SK-N-SH (cell line): Measurements from ENCODE around the gene LRRFIP2. TPM values are rescaled to one million over a fixed set of nuclear protein-coding genes. Genes with fewer than 3 reads are reported as not detected.

Experiments
- CTCF ChIA-PET: fragments of 300-600, 350-600 bp; formaldehyde crosslinking; extraction: SDS; loops from one replicate; lab custom pipeline; 2021; lab: Yijun Ruan, JAX
- POLR2A ChIA-PET: fragments of 350-600 bp; sonication (Branson Sonifier 250); formaldehyde crosslinking; extraction: SDS; loops from one replicate; lab custom pipeline; 2020; ENCODE audit warnings: antibody characterized with exemption, inconsistent platforms; lab: Yijun Ruan, JAX
- DNase-seq: peaks from one replicate; pipeline ENCODE4 v3.0.0; 2012
- H2AFZ ChIP-seq: fragments of 200-600 bp; sonication (generic); 2 replicates; pipeline ENCODE4 v1.8.1; 2016; ENCODE audit warnings: antibody characterized with exemption, mild to moderate bottlenecking, low read depth
- H3F3A ChIP-seq: fragments of 200-600 bp; sonication (generic); replicated peaks from 2 replicates; pipeline ENCODE3; 2016; ENCODE audit warnings: antibody characterized with exemption, mild to moderate bottlenecking; ENCODE audit not compliant: insufficient read depth
- H3K27ac ChIP-seq, 2 experiments: fragments of 200-500 bp in 1 of 2; fragments of 200-600 bp in 1 of 2; sonication (Bioruptor generic) in 1 of 2; sonication (generic), shearing (Covaris generic) in 1 of 2; 2 replicates each; pipeline versions ENCODE4 v1.5.1 to v1.6.1; 2014 to 2016; ENCODE audit warnings: low read depth in 2 of 2, inconsistent platforms in 1 of 2, low read length in 1 of 2, mild to moderate bottlenecking in 1 of 2, mixed read lengths in 1 of 2
- H3K27me3 ChIP-seq: fragments of 200-600 bp; sonication (generic), shearing (Covaris generic); 2 replicates; pipeline ENCODE4 v1.6.1; 2016; ENCODE audit warnings: mixed run types; ENCODE audit not compliant: insufficient read depth
- H3K36me3 ChIP-seq, 2 experiments: fragments of 200-500 bp in 1 of 2; fragments of 200-600 bp in 1 of 2; sonication (Bioruptor generic) in 1 of 2; sonication (generic) in 1 of 2; replicated peaks in 1 of 2; 2 replicates each; pipeline versions ENCODE3 to v1.5.1; 2014 to 2016; ENCODE audit warnings: low read length in 1 of 2, mild to moderate bottlenecking in 1 of 2; ENCODE audit not compliant: insufficient read depth in 2 of 2, control insufficient read depth in 1 of 2
- H3K4me1 ChIP-seq, 2 experiments: fragments of 200-500 bp in 1 of 2; fragments of 200-600 bp in 1 of 2; sonication (Bioruptor generic) in 1 of 2; sonication (generic), shearing (Covaris generic) in 1 of 2; 2 replicates each; pipeline versions ENCODE4 v1.5.1 to v1.6.1; 2014 to 2016; ENCODE audit warnings: low read depth in 1 of 2, low read length in 1 of 2, mixed run types in 1 of 2; ENCODE audit not compliant: insufficient read depth in 2 of 2, control insufficient read depth in 1 of 2
- H3K4me2 ChIP-seq: fragments of 200-600 bp; sonication (generic), shearing (Covaris generic); 2 replicates; pipeline ENCODE4 v1.6.1; 2017; ENCODE audit warnings: mixed run types
- H3K4me3 ChIP-seq, 2 experiments: fragments of 200-500 bp in 1 of 2; fragments of 200-600 bp in 1 of 2; sonication (Bioruptor generic) in 1 of 2; sonication (generic), shearing (Covaris generic) in 1 of 2; 2 replicates each; pipeline versions ENCODE4 v1.5.1 to v1.8.1; 2014 to 2016; ENCODE audit warnings: low read depth in 2 of 2, inconsistent platforms in 1 of 2, low read length in 1 of 2, mild to moderate bottlenecking in 1 of 2, mixed read lengths in 1 of 2, moderate library complexity in 1 of 2
- H3K79me2 ChIP-seq: fragments of 200-600 bp; sonication (generic); 2 replicates; pipeline ENCODE4 v1.8.1; 2017; ENCODE audit warnings: mild to moderate bottlenecking; ENCODE audit not compliant: insufficient read depth
- H3K9ac ChIP-seq: fragments of 200-600 bp; sonication (generic); 2 replicates; pipeline ENCODE4 v1.6.1; 2017; ENCODE audit warnings: mixed run types
- H3K9me2 ChIP-seq: fragments of 200-600 bp; sonication (generic); 2 replicates; pipeline ENCODE4 v1.6.1; 2017; ENCODE audit warnings: mixed run types
- H3K9me3 ChIP-seq: fragments of 200-600 bp; sonication (generic); 2 replicates; pipeline ENCODE4 v1.6.1; 2017; ENCODE audit warnings: mixed run types, mild to moderate bottlenecking, moderate library complexity
- H4K20me1 ChIP-seq: fragments of 200-600 bp; sonication (generic); 2 replicates; pipeline ENCODE4 v1.6.1; 2017; ENCODE audit warnings: mild to moderate bottlenecking, mixed run types; ENCODE audit not compliant: insufficient read depth
- ELF1 ChIP-seq: IDR thresholded peaks from 2 replicates; pipeline ENCODE4 v1.4.0; 2012
- EP300 ChIP-seq, 2 experiments: IDR thresholded peaks; 2 replicates each; pipeline versions ENCODE4 v1.4.0 to v1.6.1; 2012; ENCODE audit warnings: borderline replicate concordance in 1 of 2, low read depth in 1 of 2, low read length in 1 of 2
- EZH2phosphoT487 ChIP-seq: fragments of 200-600 bp; sonication (generic); IDR thresholded peaks from 2 replicates; pipeline ENCODE4 v1.6.1; 2017; ENCODE audit warnings: low read depth, mixed run types, mild to moderate bottlenecking, antibody characterized with exemption, moderate library complexity, borderline replicate concordance
- FOSL2 ChIP-seq: IDR thresholded peaks from 2 replicates; pipeline ENCODE4 v1.4.0; 2012; ENCODE audit warnings: low read depth, mild to moderate bottlenecking, moderate library complexity, borderline replicate concordance
- FOXJ3 ChIP-seq: sonication (generic); formaldehyde crosslinking; IDR thresholded peaks from 2 replicates; pipeline ENCODE4 v1.5.1; 2020; ENCODE audit warnings: mild to moderate bottlenecking, missing genetic modification reagents
- FOXM1 ChIP-seq: IDR thresholded peaks from 2 replicates; pipeline ENCODE4 v1.4.0; 2012; ENCODE audit warnings: low read depth, mild to moderate bottlenecking
- MAX ChIP-seq: IDR thresholded peaks from 2 replicates; pipeline ENCODE4 v1.4.0; 2012; ENCODE audit warnings: low read depth
- MEF2A ChIP-seq: IDR thresholded peaks from 2 replicates; pipeline ENCODE4 v1.4.0; 2012; ENCODE audit warnings: low read depth, borderline replicate concordance
- MXI1 ChIP-seq: IDR thresholded peaks from 2 replicates; pipeline ENCODE4 v1.6.1; 2012; ENCODE audit warnings: mild to moderate bottlenecking, low read depth, low read length, improper control_type of control experiment
- NRF1 ChIP-seq: IDR thresholded peaks from 2 replicates; pipeline ENCODE4 v1.6.1; 2012; ENCODE audit warnings: low read depth, mild to moderate bottlenecking, low read length
- RAD21 ChIP-seq: IDR thresholded peaks from 2 replicates; pipeline ENCODE4 v1.6.1; 2012; ENCODE audit warnings: mild to moderate bottlenecking, low read length
- RCOR1 ChIP-seq: fragments of 150-350 bp; IDR thresholded peaks from 2 replicates; pipeline ENCODE4 v1.6.1; 2017; ENCODE audit warnings: antibody characterized with exemption, low read length
- SIN3A ChIP-seq: IDR thresholded peaks from 2 replicates; pipeline ENCODE4 v1.6.1; 2012; ENCODE audit warnings: low read depth, mild to moderate bottlenecking, low read length, moderate library complexity, borderline replicate concordance
- SMC3 ChIP-seq: IDR thresholded peaks from 2 replicates; pipeline ENCODE4 v1.6.1; 2012; ENCODE audit warnings: low read depth, low read length, improper control_type of control experiment
- TCF12 ChIP-seq: IDR thresholded peaks from 2 replicates; pipeline ENCODE4 v1.4.0; 2012
- TEAD4 ChIP-seq: IDR thresholded peaks from 2 replicates; pipeline ENCODE4 v1.4.0; 2012; ENCODE audit warnings: mild to moderate bottlenecking, borderline replicate concordance; ENCODE audit not compliant: insufficient read depth
- USF1 ChIP-seq: IDR thresholded peaks from 2 replicates; pipeline ENCODE4 v1.4.0; 2012; ENCODE audit warnings: low read depth, borderline replicate concordance
- USF2 ChIP-seq: fragments of 150-350 bp; IDR thresholded peaks from 2 replicates; pipeline ENCODE4 v1.6.1; 2017; ENCODE audit warnings: antibody characterized with exemption, low read length, low read depth, borderline replicate concordance
- YY1 ChIP-seq: IDR thresholded peaks from 2 replicates; pipeline ENCODE4 v1.4.0; 2012; ENCODE audit warnings: low read depth, mild to moderate bottlenecking
- WGBS: methylation state at CpG from one replicate; pipeline ENCODE4 v1.1.6; 2017; ENCODE audit warnings: low lambda C conversion rate; 5-methylcytosine and 5-hydroxymethylcytosine counted together
- polyA plus RNA-seq, 3 experiments: library from polyadenylated mRNA; depleted of rRNA; stranded (reverse); fragments of >200 nt; gene quantifications; 2 replicates each; pipeline ENCODE4 v1.2.3, GENCODE V29; 2012

The LRRFIP2 gene
- polyA plus RNA-seq, 1 of the 3 experiments (the other 2 are of a cell fraction), result 27.2 TPM

- H3K27me3 ChIP-seq, result no peaks in the 10 kb centered on the region
- H3K4me2 ChIP-seq, result no peak overlapping the region
- H2AFZ ChIP-seq, result no peak overlapping the region
- CTCF ChIA-PET, result no interaction called here
- TF ChIP-seq TEAD4, result no peak
- TF ChIP-seq NRF1, result no peak
- TF ChIP-seq SMC3, result no peak
- TF ChIP-seq EP300 (IDR thresholded peaks at IDR 0.05; ENCODE audit: borderline replicate concordance in 1 of 2, low read depth in 1 of 2, low read length in 1 of 2), result no peak
- no peak for TF ChIP-seq RAD21
- TF ChIP-seq TCF12, result no peak
- no peak for TF ChIP-seq FOXM1
- TF ChIP-seq FOXJ3 (CRISPR knock-in tag), result no peak
- no peak for TF ChIP-seq FOSL2
- 91% methylated on average over 2 of the region's 2 CpGs for WGBS
- DNase-seq, result no peak
- H3K9me2 ChIP-seq, result no peaks in the 10 kb centered on the region
- POLR2A ChIA-PET, result no interaction called here
- H3K27ac ChIP-seq, result no peak overlapping the region
- peaks cover 21% of the 10 kb centered on the region for H3K79me2 ChIP-seq
- peaks cover 0 to 4% of the 10 kb centered on the region in 2 experiments; a peak in 1 of 4 replicates for H3K4me1 ChIP-seq
- no peaks in the 10 kb centered on the region for H4K20me1 ChIP-seq
- no peak overlapping the region for H3K4me3 ChIP-seq
- peaks cover 30% of the 10 kb centered on the region for H3F3A ChIP-seq
- no peak overlapping the region for H3K9ac ChIP-seq
- H3K9me3 ChIP-seq, result no peaks in the 10 kb centered on the region
- H3K36me3 ChIP-seq, result peaks cover 0 to 19% of the 10 kb centered on the region in 2 experiments
Measured at GRCh38 chr3:37118163-37118562, 56.2 kb downstream of the LRRFIP2 start.

- H3K27ac ChIP-seq, result no peak overlapping the region
- DNase-seq, result no peak
Measured at GRCh38 chr3:37117548-37117947, 56.8 kb downstream of the LRRFIP2 start.

GRCh38 chr3:37116998-37117397, 57.4 kb downstream of the LRRFIP2 start:
- Histone ChIP-seq H3K27me3 (no peaks in the 10 kb centered on the region), H3F3A (peaks cover 30% of the 10 kb centered on the region), H3K9ac (no peak overlapping the region), H3K4me1 (peaks cover 0 to 4% of the 10 kb centered on the region in 2 experiments; a peak in 1 of 4 replicates), H3K9me3 (no peaks in the 10 kb centered on the region), H3K4me3 (no peak overlapping the region), H3K9me2 (no peaks in the 10 kb centered on the region), H3K4me2 (no peak overlapping the region), H3K27ac (no peak overlapping the region), H3K36me3 (peaks cover 5 to 27% of the 10 kb centered on the region in 2 experiments), H4K20me1 (no peaks in the 10 kb centered on the region), H2AFZ (no peak overlapping the region), H3K79me2 (peaks cover 27% of the 10 kb centered on the region)
- ChIA-PET POLR2A (no interaction called here), CTCF (interaction anchor here (0.6 to 0.7 kb wide), 2 partner anchors 87 to 152 kb away, joined by 3 read pairs; no protein-coding TSS in a partner anchor)
- 98% methylated on average over 1 of the region's 1 CpG for WGBS
- DNase-seq, result no peak
- no peak for TF ChIP-seq YY1
- TF ChIP-seq RCOR1, result no peak
- TF ChIP-seq USF2, result no peak
- TF ChIP-seq TEAD4, result no peak
- TF ChIP-seq FOXM1, result no peak
- TF ChIP-seq SIN3A, result no peak
- no peak for TF ChIP-seq MXI1
- TF ChIP-seq NRF1, result no peak
- TF ChIP-seq RAD21, result no peak
- no peak for TF ChIP-seq ELF1
- no peak for TF ChIP-seq EP300 (IDR thresholded peaks at IDR 0.05; ENCODE audit: borderline replicate concordance in 1 of 2, low read depth in 1 of 2, low read length in 1 of 2)
- TF ChIP-seq USF1, result no peak
- TF ChIP-seq MAX, result no peak

More at GRCh38 chr3:37117548-37117947, 56.8 kb downstream of the LRRFIP2 start:
- no peak overlapping the region for H3K9ac ChIP-seq
- H2AFZ ChIP-seq, result no peak overlapping the region
- H3F3A ChIP-seq, result peaks cover 30% of the 10 kb centered on the region
- ChIA-PET CTCF (no interaction called here), POLR2A (no interaction called here)
- H3K9me2 ChIP-seq, result no peaks in the 10 kb centered on the region
- peaks cover 0 to 4% of the 10 kb centered on the region in 2 experiments; a peak in 1 of 4 replicates for H3K4me1 ChIP-seq
- no peak overlapping the region for H3K4me2 ChIP-seq
- no peaks in the 10 kb centered on the region for H3K27me3 ChIP-seq
- H3K36me3 ChIP-seq, result peaks cover 3 to 25% of the 10 kb centered on the region in 2 experiments
- H4K20me1 ChIP-seq, result no peaks in the 10 kb centered on the region
- no peaks in the 10 kb centered on the region for H3K9me3 ChIP-seq
- TF ChIP-seq FOXJ3 (CRISPR knock-in tag) (no peak), RAD21 (no peak), RCOR1 (no peak), EZH2phosphoT487 (no peak), MEF2A (no peak), MAX (no peak), TEAD4 (no peak), NRF1 (no peak)
- no peak overlapping the region for H3K4me3 ChIP-seq
- H3K79me2 ChIP-seq, result peaks cover 26% of the 10 kb centered on the region
